SW480 (cell line): ENCODE data around the gene EFNA4.
"Not testable (repeated sequence)": the region's sequence is repeated elsewhere in the genome, so short reads cannot be mapped to it uniquely, and the experiment has no call there.

Experiments used
- DNase-seq: peaks from one replicate; pipeline ENCODE4 v3.0.0-alpha.2; 2016; ENCODE audit warnings: low spot score

EFNA4 gene

DNA sequence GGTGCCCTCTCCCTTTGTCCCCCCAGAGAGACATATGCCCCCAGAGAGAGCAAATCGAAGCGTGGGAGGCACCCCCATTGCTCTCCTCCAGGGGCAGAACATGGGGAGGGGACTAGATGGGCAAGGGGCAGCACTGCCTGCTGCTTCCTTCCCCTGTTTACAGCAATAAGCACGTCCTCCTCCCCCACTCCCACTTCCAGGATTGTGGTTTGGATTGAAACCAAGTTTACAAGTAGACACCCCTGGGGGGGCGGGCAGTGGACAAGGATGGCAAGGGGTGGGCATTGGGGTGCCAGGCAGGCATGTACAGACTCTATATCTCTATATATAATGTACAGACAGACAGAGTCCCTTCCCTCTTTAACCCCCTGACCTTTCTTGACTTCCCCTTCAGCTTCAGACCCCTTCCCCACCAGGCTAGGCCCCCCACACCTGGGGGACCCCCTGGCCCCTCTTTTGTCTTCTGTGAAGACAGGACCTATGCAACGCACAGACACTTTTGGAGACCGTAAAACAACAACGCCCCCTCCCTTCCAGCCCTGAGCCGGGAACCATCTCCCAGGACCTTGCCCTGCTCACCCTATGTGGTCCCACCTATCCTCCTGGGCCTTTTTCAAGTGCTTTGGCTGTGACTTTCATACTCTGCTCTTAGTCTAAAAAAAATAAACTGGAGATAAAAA, 23.5 kb downstream of the EFNA4 start:
- DNase-seq = no peak

- peak; percentile 57 for DNase-seq
These were observed 27.8 kb downstream of the EFNA4 start for GRCh38 chr1:155091071-155092051.

GRCh38 chr1:155092131-155092530, 28.6 kb downstream of the EFNA4 start:
- DNase-seq = no peak

- DNase-seq = no peak
These were observed 29.1 kb downstream of the EFNA4 start for GRCh38 chr1:155092641-155093040.

DNA sequence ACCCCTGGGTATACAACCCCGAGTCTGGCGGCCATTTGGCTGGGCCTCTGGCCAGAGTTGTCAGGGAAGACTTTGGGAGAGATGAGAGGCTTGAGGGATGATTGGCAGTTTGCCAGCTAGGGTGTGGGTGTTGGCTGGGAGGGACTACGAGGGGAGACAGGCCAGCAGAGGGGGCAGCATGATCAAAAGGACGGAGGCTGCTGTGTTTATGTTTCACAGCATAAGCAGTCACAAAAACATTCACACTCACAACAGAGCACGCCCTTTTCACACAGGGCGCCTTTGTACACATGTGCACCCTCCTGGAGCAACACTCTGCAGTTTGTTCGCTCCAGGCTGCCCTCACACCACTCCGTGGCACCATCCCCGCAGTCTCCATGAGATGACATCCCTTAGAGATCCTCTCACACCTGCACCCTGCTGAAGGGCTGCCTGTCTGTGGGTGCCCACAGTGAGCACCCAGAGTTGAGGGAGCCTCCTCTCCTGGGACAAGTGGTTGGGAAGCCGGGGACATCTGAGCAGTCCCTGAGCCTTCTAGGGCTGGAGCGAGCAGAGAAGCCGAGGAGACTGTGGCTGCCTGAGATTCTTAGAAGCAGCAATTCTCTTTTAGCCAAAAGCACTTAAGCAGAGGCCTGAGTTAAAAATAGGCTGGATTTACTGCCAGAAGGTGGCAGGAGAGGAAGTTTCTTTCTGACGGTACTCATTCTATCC, 30.5 kb downstream of the EFNA4 start:
- peak; percentile 79 for DNase-seq

DNA sequence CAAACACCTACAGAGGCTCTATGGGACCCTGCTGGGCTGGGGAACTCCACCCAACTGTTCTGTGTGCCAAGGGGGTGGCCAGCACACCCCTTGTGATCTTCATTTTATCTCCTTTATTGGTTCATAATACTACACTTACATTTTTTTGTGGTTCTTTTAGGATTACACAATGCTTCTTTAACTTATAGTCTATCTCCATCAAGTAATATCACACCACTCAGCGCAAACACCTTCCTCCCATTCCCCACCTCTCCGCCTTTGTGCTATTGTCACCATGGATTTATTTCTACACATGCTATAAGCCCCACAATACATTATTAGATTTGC, 31.0 kb downstream of the EFNA4 start:
- no peak for DNase-seq

- no peak for DNase-seq
These were observed 35.8 kb downstream of the EFNA4 start for GRCh38 chr1:155099331-155099730.

DNA sequence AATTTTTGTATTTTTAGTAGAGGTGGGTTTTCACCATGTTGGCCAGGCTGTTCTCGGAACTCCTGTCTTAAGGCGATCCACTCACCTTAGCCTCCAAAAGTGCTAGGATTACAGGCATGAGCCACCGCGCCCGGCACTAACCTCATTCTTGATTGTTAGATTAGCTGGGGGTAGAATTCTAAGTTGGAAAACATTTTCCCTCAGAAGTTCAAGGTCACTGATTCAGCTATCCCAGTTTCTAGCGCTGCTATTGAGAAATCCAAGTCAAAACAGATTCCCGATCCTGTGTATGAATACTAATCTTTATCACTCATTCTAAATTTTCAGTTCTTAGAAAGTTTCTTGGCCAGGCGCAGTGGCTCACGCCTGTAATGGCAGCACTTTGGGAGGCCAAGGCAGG, 39.8 kb downstream of the EFNA4 start:
- no peak for DNase-seq

DNA sequence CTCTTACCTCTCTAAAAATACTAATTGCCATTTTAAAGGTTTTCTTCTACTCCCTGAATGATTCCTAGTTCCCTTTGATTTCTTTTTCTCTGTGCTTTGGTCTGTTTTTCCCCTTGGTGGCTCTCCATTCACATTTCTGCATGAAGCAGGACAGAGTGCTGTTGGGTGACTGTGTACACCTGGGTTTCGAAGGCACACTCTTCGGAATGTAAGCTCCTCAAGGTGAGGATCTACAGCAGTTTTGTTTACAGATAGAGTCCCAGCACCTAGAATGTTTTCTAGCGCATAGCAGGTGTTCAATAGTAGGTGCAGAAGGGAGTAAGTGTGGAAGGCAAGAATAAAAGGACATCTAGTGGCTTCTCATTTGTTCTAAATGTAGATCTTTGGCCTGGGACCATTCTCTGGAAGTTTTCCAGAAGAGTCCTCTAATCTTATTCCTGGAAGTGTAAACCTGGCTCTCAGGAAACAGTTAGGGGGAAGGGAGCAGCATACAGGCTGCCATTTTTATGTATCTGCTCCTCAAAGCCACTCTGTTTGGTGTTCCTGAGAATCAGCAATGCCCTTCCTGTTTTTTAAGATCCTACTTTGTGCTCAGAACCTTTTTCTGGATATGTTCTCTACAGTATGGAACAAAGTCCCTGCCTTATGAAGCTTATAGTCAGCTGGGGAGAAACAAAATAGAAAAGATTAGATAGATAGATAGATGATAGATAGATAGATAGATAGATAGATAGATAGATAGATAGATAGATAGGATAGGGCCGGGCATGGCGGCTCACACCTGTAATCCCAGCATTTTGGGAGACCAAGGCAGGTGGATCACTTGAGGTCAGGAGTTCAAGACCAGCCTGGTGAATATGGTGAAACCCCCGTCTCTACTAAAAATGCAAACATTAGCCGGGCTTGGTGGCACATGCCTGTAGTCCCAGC, 41.3 kb downstream of the EFNA4 start:
- no peak for DNase-seq

GRCh38 chr1:155105604-155106011, 42.1 kb downstream of the EFNA4 start:
- DNase-seq = no peak

- no peak for DNase-seq
These were observed 43.3 kb downstream of the EFNA4 start for GRCh38 chr1:155106862-155107261.

GRCh38 chr1:155107309-155108264, 44.0 kb downstream of the EFNA4 start:
- no peak for DNase-seq

GRCh38 chr1:155108296-155108695, 44.8 kb downstream of the EFNA4 start:
- DNase-seq = no peak

- DNase-seq = no peak
These were observed 46.8 kb downstream of the EFNA4 start for GRCh38 chr1:155110381-155110780.

GRCh38 chr1:155110826-155111225, 47.3 kb downstream of the EFNA4 start:
- DNase-seq = no peak

DNA sequence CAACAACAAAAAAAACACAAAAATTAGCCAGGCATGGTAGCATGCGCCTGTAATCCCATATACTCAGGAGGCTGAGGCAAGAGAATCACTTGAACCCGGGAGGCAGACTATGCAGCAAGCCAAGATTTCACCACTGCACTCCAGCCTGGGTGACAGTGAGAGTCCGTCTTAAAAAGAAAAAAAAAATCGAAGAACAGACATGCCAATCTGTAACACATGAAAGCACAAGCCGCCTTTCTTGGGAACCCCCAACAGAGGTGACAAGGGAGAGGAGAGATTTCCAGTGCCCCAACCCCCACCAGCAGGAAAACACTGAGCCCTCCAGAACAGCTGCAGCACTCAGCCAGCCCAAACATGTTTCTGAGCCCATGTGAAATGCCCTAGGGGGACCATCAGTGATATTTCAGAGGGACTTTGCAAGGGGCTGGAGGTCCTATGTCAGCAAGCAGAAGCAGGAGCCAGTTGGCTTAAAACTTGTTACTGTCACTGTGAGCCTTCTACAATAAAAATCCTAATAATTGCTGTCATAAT, 50.0 kb downstream of the EFNA4 start:
- DNase-seq = no peak

- peak; percentile 7 for DNase-seq
These were observed 52.7 kb downstream of the EFNA4 start for GRCh38 chr1:155116113-155116764.

- DNase-seq = no peak
These were observed 54.1 kb downstream of the EFNA4 start for GRCh38 chr1:155117610-155118009.

DNA sequence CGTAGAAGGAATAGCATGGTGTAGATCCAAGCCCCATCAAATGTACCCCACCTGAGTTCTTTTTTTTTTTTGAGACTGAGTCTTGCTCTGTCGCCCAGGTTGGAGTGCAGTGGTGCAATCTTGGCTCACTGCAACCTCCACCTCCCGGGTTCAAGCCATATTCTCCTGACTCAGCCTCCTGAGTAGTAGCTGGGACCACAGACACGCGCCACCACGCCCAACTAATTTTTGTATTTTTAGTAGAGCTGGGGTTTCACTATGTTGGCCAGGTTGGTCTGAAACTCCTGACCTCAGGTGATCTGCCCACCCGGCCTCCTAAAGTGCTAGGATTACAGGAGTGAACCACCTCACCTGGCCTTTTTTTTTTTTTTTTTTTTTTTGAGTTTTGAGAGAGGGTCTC, 54.5 kb downstream of the EFNA4 start:
- not testable (repeated sequence) for DNase-seq
